Measurements from ENCODE around the gene TRIM56. TPM values are rescaled to one million over a fixed set of nuclear protein-coding genes. Genes with fewer than 3 reads are reported as not detected.

Gene TRIM56
- total RNA-seq, 1 experiment from 2014 or later: 44.5 TPM

- peaks cover 21% of the 10 kb centered on the region for H3K4me1 Mint-ChIP-seq (ENCODE audit: low read depth, unreplicated experiment)
- intact Hi-C loops (cut with micrococcal nuclease; ENCODE audit: unreplicated experiment): no loop called here
- no TSS peak for BruUV-seq (replicated peaks)
- H3K4me3 Mint-ChIP-seq (ENCODE audit: low read depth, unreplicated experiment): no peak overlapping the region
- H3K27me3 Mint-ChIP-seq (ENCODE audit: unreplicated experiment): no peaks in the 10 kb centered on the region
- H3K36me3 Mint-ChIP-seq (ENCODE audit: insufficient read depth, unreplicated experiment): no peaks in the 10 kb centered on the region
- no peak for DNase-seq
- TF ChIP-seq CTCF (IDR thresholded peaks at IDR 0.05; ENCODE audit: unreplicated experiment): no peak
- H3K27ac Mint-ChIP-seq (ENCODE audit: unreplicated experiment): no peak overlapping the region
- no peaks in the 10 kb centered on the region for H3K9me3 Mint-ChIP-seq (ENCODE audit: low read depth, unreplicated experiment)
- CTCF ChIA-PET: interaction anchor here (0.6 to 1.3 kb wide), 3 partner anchors 38 to 152 kb away, joined by 3 read pairs; partner anchors contain the start of gene TRIM56
These were observed 37.8 kb downstream of the TRIM56 start for GRCh38 chr7:101122933-101123702.

- no peaks in the 10 kb centered on the region for H3K27me3 Mint-ChIP-seq (ENCODE audit: unreplicated experiment)
- intact Hi-C loops (cut with micrococcal nuclease; ENCODE audit: unreplicated experiment): no loop called here
- CTCF ChIA-PET: interaction anchor here (0.5 to 1.3 kb wide), 4 partner anchors 19 to 152 kb away, joined by 3 read pairs; partner anchors contain the start of gene TRIM56
- no peak for DNase-seq
- peaks cover 21% of the 10 kb centered on the region for H3K4me1 Mint-ChIP-seq (ENCODE audit: low read depth, unreplicated experiment)
- H3K36me3 Mint-ChIP-seq (ENCODE audit: insufficient read depth, unreplicated experiment): no peaks in the 10 kb centered on the region
- BruUV-seq (replicated peaks): no TSS peak
- no peaks in the 10 kb centered on the region for H3K9me3 Mint-ChIP-seq (ENCODE audit: low read depth, unreplicated experiment)
- TF ChIP-seq CTCF (IDR thresholded peaks at IDR 0.05; ENCODE audit: unreplicated experiment): no peak
- no peak overlapping the region for H3K4me3 Mint-ChIP-seq (ENCODE audit: low read depth, unreplicated experiment)
- no peak overlapping the region for H3K27ac Mint-ChIP-seq (ENCODE audit: unreplicated experiment)
These were observed 38.4 kb downstream of the TRIM56 start for GRCh38 chr7:101123703-101124068.

GRCh38 chr7:101124376-101125056 lies 39.2 kb downstream of the TRIM56 start:
- no peak for TF ChIP-seq CTCF (IDR thresholded peaks at IDR 0.05; ENCODE audit: unreplicated experiment)
- Mint-ChIP-seq H3K9me3 (ENCODE audit: low read depth, unreplicated experiment) (no peaks in the 10 kb centered on the region), H3K4me1 (ENCODE audit: low read depth, unreplicated experiment) (peaks cover 21% of the 10 kb centered on the region), H3K36me3 (ENCODE audit: insufficient read depth, unreplicated experiment) (no peaks in the 10 kb centered on the region), H3K27ac (ENCODE audit: unreplicated experiment) (no peak overlapping the region), H3K4me3 (ENCODE audit: low read depth, unreplicated experiment) (no peak overlapping the region), H3K27me3 (ENCODE audit: unreplicated experiment) (no peaks in the 10 kb centered on the region)
- CTCF ChIA-PET: no interaction called here
- BruUV-seq (replicated peaks): no TSS peak
- intact Hi-C loops (cut with micrococcal nuclease; ENCODE audit: unreplicated experiment): no loop called here
- DNase-seq: no peak

GRCh38 chr7:101125989-101126650 lies 40.8 kb downstream of the TRIM56 start:
- no peaks in the 10 kb centered on the region for H3K27me3 Mint-ChIP-seq (ENCODE audit: unreplicated experiment)
- no peak overlapping the region for H3K4me3 Mint-ChIP-seq (ENCODE audit: low read depth, unreplicated experiment)
- no peak for TF ChIP-seq CTCF (IDR thresholded peaks at IDR 0.05; ENCODE audit: unreplicated experiment)
- peaks cover 21% of the 10 kb centered on the region for H3K4me1 Mint-ChIP-seq (ENCODE audit: low read depth, unreplicated experiment)
- H3K27ac Mint-ChIP-seq (ENCODE audit: unreplicated experiment): no peak overlapping the region
- CTCF ChIA-PET: interaction anchor here (1.0 kb wide), 1 partner anchor 18 kb away, joined by 4 read pairs; no protein-coding TSS in a partner anchor
- no peaks in the 10 kb centered on the region for H3K36me3 Mint-ChIP-seq (ENCODE audit: insufficient read depth, unreplicated experiment)
- no peaks in the 10 kb centered on the region for H3K9me3 Mint-ChIP-seq (ENCODE audit: low read depth, unreplicated experiment)
- intact Hi-C loops (cut with micrococcal nuclease; ENCODE audit: unreplicated experiment): no loop called here
- no TSS peak for BruUV-seq (replicated peaks)
- DNase-seq: no peak
